ENCODE measurements around the gene SLC9A1.
A peak's percentile ranks its signal among the peaks of the same experiment; 100 is the strongest.

The SLC9A1 gene

GRCh38 chr1:27114546-27114945 is 40.4 kb downstream of the SLC9A1 start:
- DNase-seq, result no peak
- in situ Hi-C loops (cut with MboI; ENCODE audit: low pct_unique_long_range_greater_than_20kb, low sequenced_read_pairs), result loop anchor here (25.0 kb wide), 1 partner anchor 273 kb away; the partner anchor contains the start of genes CD164L2 and GPR3

- no peak for DNase-seq
- in situ Hi-C loops (cut with MboI; ENCODE audit: low pct_unique_long_range_greater_than_20kb, low sequenced_read_pairs), result loop anchor here (25.0 kb wide), 1 partner anchor 273 kb away; the partner anchor contains the start of genes CD164L2 and GPR3
These were observed 41.1 kb downstream of the SLC9A1 start for GRCh38 chr1:27113861-27114260.

GRCh38 chr1:27111626-27112573 is 43.0 kb downstream of the SLC9A1 start:
- in situ Hi-C loops (cut with MboI; ENCODE audit: low pct_unique_long_range_greater_than_20kb, low sequenced_read_pairs), result loop anchor here (25.0 kb wide), 1 partner anchor 275 kb away; the partner anchor contains the start of genes CD164L2 and GPR3
- peak; percentile 98 for DNase-seq

GRCh38 chr1:27109103-27109822 is 45.7 kb downstream of the SLC9A1 start:
- in situ Hi-C loops (cut with MboI; ENCODE audit: low pct_unique_long_range_greater_than_20kb, low sequenced_read_pairs), result loop anchor here (10.0 to 25.0 kb wide), 2 partner anchors 176 to 278 kb away; partner anchors contain the start of genes CD164L2 and GPR3
- DNase-seq, result peak; percentile 57

- in situ Hi-C loops (cut with MboI; ENCODE audit: low pct_unique_long_range_greater_than_20kb, low sequenced_read_pairs), result loop anchor here (10.0 to 25.0 kb wide), 2 partner anchors 176 to 279 kb away; partner anchors contain the start of genes CD164L2 and GPR3
- no peak for DNase-seq
These were observed 46.3 kb downstream of the SLC9A1 start for GRCh38 chr1:27108588-27108987.

GRCh38 chr1:27106561-27107323 is 48.2 kb downstream of the SLC9A1 start:
- peak; percentile 41 for DNase-seq
- in situ Hi-C loops (cut with MboI; ENCODE audit: low pct_unique_long_range_greater_than_20kb, low sequenced_read_pairs), result loop anchor here (10.0 to 25.0 kb wide), 2 partner anchors 178 to 281 kb away; partner anchors contain the start of genes CD164L2 and GPR3

GRCh38 chr1:27105018-27105417 is 49.9 kb downstream of the SLC9A1 start:
- in situ Hi-C loops (cut with MboI; ENCODE audit: low pct_unique_long_range_greater_than_20kb, low sequenced_read_pairs), result loop anchor here (10.0 to 25.0 kb wide), 2 partner anchors 180 to 282 kb away; partner anchors contain the start of genes CD164L2 and GPR3
- no peak for DNase-seq

GRCh38 chr1:27103498-27103897 is 51.4 kb downstream of the SLC9A1 start:
- in situ Hi-C loops (cut with MboI; ENCODE audit: low pct_unique_long_range_greater_than_20kb, low sequenced_read_pairs), result loop anchor here (10.0 to 25.0 kb wide), 2 partner anchors 181 to 284 kb away; partner anchors contain the start of genes CD164L2 and GPR3
- no peak for DNase-seq

GRCh38 chr1:27102707-27103468 is 52.0 kb downstream of the SLC9A1 start:
- peak; percentile 81 for DNase-seq
- in situ Hi-C loops (cut with MboI; ENCODE audit: low pct_unique_long_range_greater_than_20kb, low sequenced_read_pairs), result loop anchor here (10.0 to 25.0 kb wide), 2 partner anchors 182 to 284 kb away; partner anchors contain the start of genes CD164L2 and GPR3

GRCh38 chr1:27102134-27102706 is 52.7 kb downstream of the SLC9A1 start:
- no peak for DNase-seq
- in situ Hi-C loops (cut with MboI; ENCODE audit: low pct_unique_long_range_greater_than_20kb, low sequenced_read_pairs), result loop anchor here (10.0 to 25.0 kb wide), 2 partner anchors 183 to 285 kb away; partner anchors contain the start of genes CD164L2 and GPR3

GRCh38 chr1:27101696-27102095 is 53.2 kb downstream of the SLC9A1 start:
- in situ Hi-C loops (cut with MboI; ENCODE audit: low pct_unique_long_range_greater_than_20kb, low sequenced_read_pairs), result loop anchor here (10.0 to 25.0 kb wide), 2 partner anchors 183 to 286 kb away; partner anchors contain the start of genes CD164L2 and GPR3
- DNase-seq, result no peak

- in situ Hi-C loops (cut with MboI; ENCODE audit: low pct_unique_long_range_greater_than_20kb, low sequenced_read_pairs), result loop anchor here (10.0 to 25.0 kb wide), 2 partner anchors 184 to 286 kb away; partner anchors contain the start of genes CD164L2 and GPR3
- DNase-seq, result no peak
These were observed 53.9 kb downstream of the SLC9A1 start for GRCh38 chr1:27101054-27101491.

GRCh38 chr1:27100335-27101053 is 54.4 kb downstream of the SLC9A1 start:
- in situ Hi-C loops (cut with MboI; ENCODE audit: low pct_unique_long_range_greater_than_20kb, low sequenced_read_pairs), result loop anchor here (10.0 to 25.0 kb wide), 2 partner anchors 184 to 287 kb away; partner anchors contain the start of genes CD164L2 and GPR3
- DNase-seq, result no peak

- in situ Hi-C loops (cut with MboI; ENCODE audit: low pct_unique_long_range_greater_than_20kb, low sequenced_read_pairs), result loop anchor here (10.0 to 25.0 kb wide), 3 partner anchors 55 to 288 kb away; partner anchors contain the start of genes CD164L2 and GPR3
- DNase-seq, result no peak
These were observed 55.2 kb downstream of the SLC9A1 start for GRCh38 chr1:27099587-27100334.

GRCh38 chr1:27099135-27099586 is 55.8 kb downstream of the SLC9A1 start:
- in situ Hi-C loops (cut with MboI; ENCODE audit: low pct_unique_long_range_greater_than_20kb, low sequenced_read_pairs), result loop anchor here (10.0 kb wide), 1 partner anchor 54 kb away; no protein-coding TSS in a partner anchor
- peak; percentile 80 for DNase-seq
